ENCODE measurements around the gene CSKMT.
"Not testable (repeated sequence)": the region's sequence is repeated elsewhere in the genome, so short reads cannot be mapped to it uniquely, and the experiment has no call there.

Gene CSKMT, protein sequence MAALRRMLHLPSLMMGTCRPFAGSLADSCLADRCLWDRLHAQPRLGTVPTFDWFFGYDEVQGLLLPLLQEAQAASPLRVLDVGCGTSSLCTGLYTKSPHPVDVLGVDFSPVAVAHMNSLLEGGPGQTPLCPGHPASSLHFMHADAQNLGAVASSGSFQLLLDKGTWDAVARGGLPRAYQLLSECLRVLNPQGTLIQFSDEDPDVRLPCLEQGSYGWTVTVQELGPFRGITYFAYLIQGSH

DNA sequence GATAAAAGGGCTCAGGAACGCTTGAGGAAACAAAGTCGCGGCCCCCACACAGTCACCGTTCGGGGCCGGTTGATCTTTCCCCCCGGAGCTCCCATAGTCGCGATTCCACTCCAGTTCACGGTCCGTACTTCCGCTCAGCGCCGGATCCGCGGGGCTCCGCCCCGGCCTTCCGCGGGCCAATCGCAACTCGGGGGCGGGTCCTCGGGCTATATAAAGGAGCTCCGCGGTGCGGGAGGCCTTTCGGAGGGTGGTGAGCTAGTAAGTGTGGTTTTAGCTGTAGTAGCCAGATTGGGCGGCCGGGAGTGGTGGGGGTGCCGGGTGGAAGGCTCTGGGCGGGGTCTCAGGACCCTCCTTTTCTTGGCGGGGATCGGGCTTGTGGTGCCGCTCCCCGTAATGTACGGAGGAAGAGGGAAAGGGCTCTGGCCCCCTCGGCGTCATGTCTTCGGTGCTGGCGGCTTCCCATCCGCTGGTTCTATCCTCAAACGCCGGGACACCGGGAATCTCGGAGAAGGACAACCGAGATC is at the start of gene CSKMT, which contains the start of gene C11orf98:
Gene CSKMT, plus strand, starts transcription at position 238 of the 524 bp plus-strand sequence. CDS start 568 bp downstream, outside the sequence.
Gene C11orf98, minus strand, starts transcription at position 136 of the 524 bp plus-strand sequence. Its CDS starts 41 bp downstream, at position 95.
- in situ Hi-C loops (cut with HindIII; ENCODE audit: low sequenced_read_pairs): no loop called here

DNA sequence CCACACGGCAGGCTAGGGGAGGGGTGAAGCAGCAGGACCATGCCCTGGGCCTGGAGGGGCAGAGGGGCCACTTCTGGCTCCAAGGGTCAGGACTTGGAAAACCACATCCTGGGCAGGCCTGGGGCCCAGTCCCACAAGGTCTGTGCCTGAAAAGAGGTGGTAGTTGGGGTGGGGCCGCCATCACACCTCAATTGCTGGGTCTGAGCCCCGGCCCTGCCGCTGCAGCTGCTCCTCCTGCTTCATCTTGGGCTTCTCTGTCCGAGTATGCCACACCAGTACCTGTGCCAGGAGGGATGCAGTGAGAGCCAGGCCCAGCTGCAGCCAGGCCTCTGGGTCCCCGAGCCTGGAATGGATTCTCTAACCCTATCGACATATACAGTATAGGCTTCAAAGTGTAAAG is 49.6 kb upstream of the CSKMT start:
- in situ Hi-C loops (cut with HindIII; ENCODE audit: low sequenced_read_pairs): no loop called here

DNA sequence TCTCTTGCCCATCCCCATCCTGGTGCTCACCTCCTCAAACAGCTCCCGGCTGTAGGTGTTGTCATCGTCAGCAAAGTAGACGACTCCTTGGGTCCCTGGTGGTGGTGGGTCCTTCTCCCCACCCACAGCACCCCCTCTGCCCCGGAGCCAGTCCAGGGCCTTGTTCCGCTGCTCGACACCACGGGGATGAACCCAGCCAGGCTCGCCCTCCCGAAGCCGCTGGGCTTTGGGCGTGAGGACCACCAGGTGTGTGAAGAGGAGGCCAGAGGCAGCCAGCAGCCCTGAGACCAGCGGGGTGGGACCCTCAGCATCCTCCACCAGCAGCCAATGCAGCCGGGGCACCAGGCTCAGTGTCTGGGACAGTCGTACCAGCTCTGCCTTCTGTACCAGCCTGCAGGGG is 48.2 kb upstream of the CSKMT start:
- in situ Hi-C loops (cut with HindIII; ENCODE audit: low sequenced_read_pairs): not testable (repeated sequence)

DNA sequence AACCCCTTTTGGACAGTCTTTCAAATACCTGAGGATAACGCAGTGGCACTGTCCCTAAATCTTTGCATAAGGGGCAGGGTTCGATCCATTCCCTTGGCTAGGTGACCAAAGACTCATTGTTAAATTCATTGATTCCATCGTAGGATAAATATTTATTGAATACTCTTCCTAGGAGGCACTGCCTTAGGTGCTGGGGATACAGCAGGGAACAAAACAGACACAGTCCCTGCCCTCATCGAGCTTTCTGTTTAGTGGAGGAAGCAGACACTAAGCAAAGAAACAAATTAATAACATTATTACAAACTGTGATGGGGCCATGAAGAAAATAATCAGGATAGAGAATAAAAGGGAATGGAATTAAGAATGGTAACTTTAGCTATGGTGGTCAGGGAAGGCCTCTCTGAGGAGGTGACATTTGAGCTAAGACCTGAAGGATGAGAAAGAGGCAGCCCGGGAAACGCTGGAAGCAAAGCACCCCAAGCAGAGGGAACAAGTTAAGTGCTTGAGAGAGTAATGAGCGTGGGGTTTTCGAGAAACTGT is 44.0 kb upstream of the CSKMT start:
- in situ Hi-C loops (cut with HindIII; ENCODE audit: low sequenced_read_pairs): no loop called here

DNA sequence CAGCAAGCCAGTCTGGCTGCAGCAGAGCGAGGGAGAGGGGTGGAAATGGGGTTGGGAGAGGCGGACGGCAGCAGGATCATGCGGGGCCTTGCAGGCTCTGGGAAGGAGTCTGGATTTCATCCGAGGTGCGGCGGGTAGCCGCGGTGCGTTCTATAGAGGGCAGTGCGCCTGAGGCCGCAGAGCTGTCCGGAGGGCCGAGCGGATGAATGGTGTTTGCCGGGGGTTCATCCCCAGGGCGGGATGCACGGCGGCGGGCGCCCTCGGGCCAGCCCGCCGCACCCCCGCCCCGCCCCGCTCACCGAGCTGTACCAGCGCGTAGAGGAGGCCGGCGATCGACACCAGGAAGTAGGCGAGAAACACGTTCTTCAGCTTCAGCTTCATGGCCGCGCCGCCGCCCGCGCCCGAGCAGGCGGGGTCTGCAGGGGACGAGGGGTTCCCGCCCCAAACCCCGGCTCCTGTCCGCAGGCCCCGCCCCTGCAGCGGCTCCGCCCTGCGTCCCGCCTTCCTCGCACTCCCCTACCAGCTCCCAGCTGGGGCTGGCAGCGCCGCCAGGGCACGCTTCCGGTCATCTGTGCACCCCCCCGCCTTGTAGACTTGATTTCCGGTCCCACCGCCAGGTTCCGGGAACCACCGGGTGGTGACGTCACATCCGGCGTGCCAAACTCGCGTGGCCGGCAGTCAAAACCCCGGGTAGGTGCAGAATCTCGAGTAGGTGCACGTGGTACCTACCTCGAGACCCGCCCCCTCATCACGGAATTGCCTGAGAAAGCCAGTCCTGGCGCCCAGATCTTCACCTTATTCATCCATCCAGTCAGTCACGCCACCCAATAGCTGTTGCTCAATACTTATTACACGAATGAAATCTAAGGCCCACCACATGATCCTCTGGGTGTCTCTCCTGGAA is 43.3 kb upstream of the CSKMT start, which contains the start of gene B3GAT3:
Gene B3GAT3, minus strand, starts transcription at position 420 of the 904 bp plus-strand sequence. Its CDS starts 39 bp downstream, at position 381.
- in situ Hi-C loops (cut with HindIII; ENCODE audit: low sequenced_read_pairs): no loop called here

DNA sequence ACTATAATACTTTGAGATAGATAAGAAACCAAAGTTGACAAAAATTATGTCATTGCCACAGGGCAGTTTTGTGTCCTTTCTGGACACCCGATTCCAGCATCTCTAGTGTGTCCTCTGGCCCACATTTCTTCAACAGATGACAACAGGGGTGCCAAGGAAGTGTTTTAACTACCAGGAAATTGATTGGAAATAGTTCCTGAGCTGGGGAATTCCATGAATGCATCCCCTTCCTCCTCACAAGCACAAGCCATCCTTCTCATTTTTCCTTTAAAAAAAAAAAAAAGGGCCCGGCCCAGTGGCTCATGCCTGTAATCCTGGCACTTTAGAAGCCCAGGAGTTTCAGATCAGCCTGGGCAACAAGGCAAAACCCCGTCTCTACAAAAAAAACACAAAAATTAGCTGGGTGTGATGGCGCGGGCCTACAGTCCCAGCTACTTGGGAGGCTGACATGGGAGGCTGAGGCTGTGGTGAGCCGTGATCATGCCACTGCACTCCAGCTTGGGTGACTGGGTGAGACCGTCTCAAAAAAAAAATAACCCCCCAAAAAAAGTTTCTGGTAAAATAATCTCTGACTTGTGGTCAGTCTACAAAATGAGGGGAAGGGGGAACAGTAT is 42.5 kb upstream of the CSKMT start:
- in situ Hi-C loops (cut with HindIII; ENCODE audit: low sequenced_read_pairs): no loop called here

DNA sequence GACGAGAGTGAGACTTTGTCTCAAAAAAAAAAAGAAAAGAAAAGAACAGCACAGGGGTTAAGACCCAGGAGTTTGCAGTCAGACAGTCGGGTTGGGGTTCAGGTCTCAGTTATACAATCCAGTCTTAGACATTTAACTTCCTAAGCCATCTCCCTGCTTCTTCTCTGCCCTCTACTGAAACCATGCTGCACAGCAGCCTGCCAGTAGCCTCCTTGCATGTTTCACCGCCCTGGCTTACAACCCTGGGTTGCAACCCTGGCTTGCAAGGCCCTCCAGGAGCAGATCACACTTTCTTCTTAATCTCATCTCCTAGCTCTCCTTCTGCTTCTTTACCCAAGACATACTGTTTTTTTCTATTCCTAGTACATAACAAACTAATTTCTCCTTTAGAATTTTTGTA is 37.4 kb upstream of the CSKMT start:
- in situ Hi-C loops (cut with HindIII; ENCODE audit: low sequenced_read_pairs): no loop called here

DNA sequence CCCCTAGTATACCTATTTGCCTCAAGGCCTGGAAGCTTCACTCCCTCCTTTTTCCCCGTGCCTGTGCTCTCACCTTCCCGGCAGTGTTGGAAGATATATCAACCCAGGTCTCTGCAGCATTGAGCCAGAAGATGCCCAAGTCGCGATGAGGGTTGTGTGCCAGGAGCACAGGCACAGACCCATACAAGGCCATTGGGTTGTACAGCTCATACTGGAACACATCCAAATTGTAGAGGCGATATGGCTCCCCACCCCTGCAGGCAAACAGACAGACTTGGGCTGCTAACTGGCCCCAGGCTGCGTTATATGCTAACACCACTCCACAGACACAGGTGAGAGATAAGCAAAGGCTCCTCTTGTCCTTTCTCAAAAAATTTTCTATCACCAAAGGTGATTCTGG is 32.6 kb upstream of the CSKMT start:
- in situ Hi-C loops (cut with HindIII; ENCODE audit: low sequenced_read_pairs): no loop called here

DNA sequence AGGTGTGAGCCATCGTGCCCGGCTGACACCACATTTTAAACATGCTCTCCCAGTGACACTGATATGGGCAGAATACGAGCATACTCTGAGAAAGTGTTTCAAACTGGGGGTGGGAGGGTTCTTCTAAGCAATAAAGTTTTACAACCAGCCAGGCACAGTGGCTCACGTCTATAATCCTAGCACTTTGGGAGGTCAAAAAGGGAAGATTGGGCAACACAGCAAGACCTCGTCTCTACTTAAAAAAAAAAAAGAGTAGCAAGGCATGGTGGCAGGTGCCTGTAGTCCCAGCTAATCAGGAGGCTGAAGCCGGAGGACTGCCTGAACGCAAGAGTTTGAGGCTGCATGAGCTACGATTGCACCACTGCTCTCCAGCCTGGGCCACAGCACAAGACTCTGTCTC is 20.9 kb upstream of the CSKMT start:
- in situ Hi-C loops (cut with HindIII; ENCODE audit: low sequenced_read_pairs): no loop called here

DNA sequence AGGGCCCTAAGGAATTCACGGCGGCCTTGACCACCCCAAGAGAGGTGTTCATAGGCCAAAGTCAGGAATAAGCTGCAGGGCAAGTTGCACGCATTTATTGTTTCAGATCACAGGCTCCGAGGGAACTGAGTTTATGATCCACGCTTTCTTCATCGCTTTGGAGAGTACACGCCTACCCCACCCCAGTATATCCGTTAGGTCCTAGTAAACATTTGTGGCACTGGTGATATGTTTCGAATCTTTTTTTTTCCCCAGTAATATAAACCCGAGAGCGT is 19.5 kb upstream of the CSKMT start:
- in situ Hi-C loops (cut with HindIII; ENCODE audit: low sequenced_read_pairs): no loop called here

DNA sequence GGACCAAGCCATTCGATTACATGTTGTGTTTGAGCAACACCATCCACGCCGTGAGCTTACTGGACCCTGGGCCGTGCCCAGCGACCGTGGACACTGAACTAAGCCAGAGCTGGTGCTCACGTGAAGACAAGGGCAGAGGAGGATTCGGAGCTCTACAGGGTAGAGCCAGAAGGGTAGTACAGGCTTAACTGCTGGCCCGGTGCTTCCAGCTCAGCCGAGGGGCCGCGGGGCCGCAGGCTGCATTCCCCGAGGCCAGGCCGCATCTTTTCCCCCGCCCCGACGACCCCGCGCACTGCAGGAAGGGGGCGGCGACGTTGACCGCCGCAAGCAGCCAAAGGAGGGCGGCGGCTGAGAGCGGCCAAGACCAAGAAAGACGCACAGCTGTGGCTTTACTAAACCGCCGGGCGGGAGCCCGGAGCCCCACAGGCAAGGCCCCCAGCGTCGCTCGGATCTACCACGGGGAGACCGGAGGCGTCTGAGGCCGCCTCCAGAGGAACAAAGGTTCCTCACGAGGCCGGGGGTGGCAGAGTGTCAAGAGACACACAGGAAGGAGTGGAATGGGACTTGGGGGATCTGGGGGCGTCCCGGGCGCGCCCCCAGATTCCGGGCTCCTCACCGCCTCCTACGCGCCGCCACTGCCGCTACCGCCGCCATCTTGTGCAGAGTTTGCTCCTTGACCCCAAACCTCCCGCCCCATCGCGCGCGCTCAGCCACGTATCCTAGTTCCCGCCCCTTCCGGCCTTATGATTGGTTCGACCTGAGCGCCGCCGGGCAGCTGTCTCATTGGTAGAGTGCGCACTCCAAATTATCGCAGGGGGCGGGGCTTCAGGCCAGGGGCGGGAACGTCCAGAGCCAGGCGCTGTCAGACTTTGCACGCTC is 18.9 kb upstream of the CSKMT start, which contains the start of gene GANAB:
Gene GANAB, minus strand, starts transcription at position 668 of the 879 bp plus-strand sequence. Its CDS starts 14 bp downstream, at position 654.
- in situ Hi-C loops (cut with HindIII; ENCODE audit: low sequenced_read_pairs): no loop called here

DNA sequence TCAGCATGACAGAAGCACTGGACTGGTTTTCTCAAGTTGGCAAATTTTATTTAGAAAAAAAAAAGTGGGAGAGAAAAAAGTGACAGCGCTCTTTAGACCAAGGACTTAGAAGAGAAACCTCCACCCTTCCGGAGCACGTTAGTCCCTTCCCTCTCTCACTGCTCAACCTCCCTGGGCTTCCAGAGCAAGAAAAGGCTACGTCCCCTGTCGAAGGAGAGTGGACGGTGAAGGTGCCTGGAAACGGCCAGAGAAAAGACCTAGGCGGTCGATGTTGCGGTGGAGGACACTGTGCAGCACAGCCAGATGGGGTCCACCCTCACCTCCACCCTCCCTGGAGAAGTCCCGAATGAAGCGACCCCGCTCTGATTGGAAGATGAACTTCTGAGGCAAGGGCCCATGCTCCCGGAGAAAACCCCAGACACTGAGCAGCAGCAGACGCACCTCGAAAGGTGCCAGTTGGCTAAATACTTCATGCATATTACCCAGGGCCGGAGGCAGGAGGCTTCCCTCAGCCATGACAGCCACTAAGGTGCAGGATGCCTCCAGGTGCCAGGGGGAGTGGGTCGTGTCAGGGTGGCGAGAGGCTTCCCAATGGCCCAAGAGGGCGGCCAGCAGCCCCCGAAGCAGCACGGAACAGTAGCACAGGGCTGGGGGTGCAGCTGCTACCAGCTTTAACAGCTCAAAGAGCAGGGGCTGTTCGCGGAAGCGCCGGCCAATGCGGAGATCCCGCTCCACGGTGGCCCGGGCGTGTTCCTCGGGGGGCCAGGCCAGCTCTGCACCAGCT is 18.1 kb upstream of the CSKMT start:
- in situ Hi-C loops (cut with HindIII; ENCODE audit: low sequenced_read_pairs): no loop called here

DNA sequence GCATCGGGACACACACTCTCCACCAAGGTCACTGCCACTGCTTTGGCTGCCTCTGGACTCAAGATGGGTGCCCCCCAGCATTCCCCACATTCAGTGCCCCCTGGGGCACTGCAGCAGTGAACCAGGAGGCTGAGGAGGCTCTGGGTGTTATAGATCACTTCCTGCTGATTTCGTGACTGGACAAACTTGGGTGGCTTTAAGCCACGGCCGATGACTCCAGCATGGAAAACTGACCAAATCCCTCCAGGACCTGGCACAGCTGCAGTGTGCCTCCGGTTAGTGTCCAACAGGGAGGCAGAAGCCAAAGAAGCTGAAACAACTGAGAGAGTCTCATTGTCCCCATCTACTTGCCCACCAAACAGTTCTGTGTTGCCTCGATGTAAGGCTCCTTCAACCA is 17.5 kb upstream of the CSKMT start:
- in situ Hi-C loops (cut with HindIII; ENCODE audit: low sequenced_read_pairs): no loop called here

DNA sequence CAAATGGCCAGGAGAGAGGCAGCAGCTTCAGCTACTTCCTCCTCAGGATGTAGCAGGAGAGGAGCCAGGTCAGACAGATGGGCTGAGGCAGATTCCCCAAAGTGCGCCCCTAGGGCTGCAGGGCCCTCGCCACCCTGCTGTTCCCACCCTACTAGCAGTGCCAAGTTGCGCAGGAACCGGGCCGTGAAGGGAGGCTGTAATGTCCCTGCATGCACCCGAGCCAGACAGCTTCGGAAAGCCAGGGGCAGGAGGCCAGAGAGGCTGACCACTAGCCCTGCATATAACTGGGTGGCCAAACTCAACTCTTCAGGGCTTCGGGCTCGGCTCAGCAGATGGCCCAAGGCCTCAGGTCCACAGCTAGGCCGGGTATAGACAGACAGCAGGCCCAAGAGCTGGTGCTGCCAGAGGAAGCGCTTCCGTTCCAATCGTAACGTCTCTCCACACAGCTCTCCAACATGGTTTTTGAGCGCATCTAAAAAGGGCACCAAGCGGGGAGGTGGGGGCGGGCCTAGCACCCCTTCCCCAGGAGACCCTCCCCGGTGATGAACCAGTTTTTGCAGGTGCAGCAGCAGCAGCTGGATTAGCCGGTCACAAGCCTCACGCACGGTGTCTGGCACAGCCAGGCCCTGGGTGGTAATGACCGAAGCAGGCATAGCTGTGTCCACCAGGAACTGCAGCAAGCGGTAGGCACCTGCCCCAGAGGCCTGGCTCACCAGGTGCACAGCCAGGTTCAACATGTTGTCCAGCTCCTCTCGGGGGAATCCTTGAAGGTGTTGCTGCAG is 16.7 kb upstream of the CSKMT start:
- in situ Hi-C loops (cut with HindIII; ENCODE audit: low sequenced_read_pairs): no loop called here

DNA sequence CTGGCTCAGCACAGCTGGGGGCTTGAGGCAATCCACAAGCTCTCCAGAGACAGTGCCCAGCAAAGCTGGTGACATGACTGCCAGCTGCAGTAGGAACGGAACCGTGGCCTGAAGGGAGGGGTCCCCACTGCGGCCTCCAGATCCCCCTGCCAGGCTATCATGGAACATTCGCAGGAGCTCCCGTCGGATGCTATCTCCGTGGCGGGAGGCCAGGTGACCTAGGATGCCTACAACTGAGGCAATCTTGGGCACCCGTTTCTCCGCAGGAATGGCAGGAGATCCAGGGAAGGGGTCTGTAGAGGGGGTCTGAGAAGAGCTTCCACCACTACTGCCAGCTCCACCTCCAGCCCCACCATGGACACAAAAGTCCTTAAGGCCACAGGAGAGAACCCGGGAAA is 16.1 kb upstream of the CSKMT start:
- in situ Hi-C loops (cut with HindIII; ENCODE audit: low sequenced_read_pairs): no loop called here

DNA sequence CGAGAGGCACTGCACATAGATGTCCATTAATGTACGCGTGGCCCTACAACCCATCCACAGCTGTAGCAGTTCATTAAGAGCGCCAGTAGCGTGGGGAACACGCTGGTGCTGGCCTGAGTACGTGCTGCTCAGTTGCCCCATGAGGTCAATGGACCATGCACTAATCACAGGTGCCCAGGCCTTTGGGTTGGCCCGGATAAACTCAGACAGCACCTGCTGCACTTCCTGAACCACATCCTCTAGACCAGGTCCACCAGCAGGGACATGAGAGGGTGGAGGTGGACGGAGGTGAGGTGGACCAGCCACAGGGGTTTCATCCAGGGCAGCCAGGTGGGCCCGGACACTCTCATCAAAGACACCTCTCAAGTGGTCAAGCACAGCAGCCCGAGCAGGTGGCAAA is 15.6 kb upstream of the CSKMT start:
- in situ Hi-C loops (cut with HindIII; ENCODE audit: low sequenced_read_pairs): no loop called here

DNA sequence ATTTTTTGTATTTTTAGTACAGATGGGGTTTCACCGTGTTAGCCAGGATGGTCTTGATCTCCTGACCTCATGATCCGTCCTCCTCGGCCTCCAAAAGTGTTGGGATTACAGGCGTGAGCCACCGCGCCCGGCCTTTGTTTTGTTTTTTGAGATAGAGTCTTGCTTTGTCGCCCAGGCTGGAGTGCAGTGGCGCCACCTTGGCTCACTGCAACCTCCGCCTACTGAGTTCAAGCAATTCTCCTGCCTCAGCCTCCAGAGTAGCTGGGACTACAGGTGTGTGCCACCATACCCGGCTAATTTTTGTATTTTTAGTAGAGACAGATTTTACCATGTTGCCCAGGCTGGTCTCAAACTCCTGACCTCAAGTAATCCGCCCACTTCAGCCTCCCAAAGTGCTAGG is 14.8 kb upstream of the CSKMT start:
- in situ Hi-C loops (cut with HindIII; ENCODE audit: low sequenced_read_pairs): not testable (repeated sequence)

DNA sequence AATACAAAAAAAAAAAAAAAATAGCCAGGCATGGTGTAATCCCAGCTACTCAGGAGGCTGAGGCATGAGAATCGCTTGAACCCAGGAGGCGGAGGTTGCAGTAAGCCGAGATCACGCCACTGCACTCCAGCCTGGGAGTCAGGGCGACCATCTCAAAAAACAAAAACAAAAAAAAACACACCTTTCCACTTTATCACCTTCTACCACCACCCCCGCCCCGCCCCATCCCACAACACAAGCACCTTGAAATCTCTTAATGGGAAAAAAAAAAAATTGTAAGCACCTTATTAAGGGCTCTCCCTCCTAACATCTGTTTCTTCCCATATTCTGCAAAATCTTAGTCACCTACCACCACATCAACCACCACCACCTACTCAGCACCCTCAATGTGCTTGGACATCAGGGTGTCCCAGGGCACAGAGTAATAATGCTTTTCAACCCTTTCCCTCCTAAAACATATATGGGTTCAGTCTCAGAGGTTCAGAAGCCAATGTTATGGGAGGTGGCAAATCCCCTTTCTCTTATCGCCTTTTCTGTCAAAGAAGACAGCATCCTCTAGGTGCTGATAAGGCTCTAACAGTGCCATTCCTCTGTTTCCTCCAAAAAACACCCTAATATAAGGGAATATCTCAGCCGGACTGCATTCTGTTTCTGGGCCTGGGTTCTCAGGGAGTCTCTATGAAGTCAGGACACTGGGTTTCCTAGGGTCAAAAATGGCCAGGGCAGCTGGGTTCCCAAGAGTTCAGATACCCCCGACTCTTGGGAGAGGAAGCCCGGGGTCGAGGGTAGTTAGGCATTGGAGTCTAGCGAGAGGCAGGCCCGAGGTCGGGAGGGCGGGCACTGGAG is 12.7 kb upstream of the CSKMT start:
- in situ Hi-C loops (cut with HindIII; ENCODE audit: low sequenced_read_pairs): no loop called here
